ENCODE results near the gene SDK1.

Gene SDK1

DNA sequence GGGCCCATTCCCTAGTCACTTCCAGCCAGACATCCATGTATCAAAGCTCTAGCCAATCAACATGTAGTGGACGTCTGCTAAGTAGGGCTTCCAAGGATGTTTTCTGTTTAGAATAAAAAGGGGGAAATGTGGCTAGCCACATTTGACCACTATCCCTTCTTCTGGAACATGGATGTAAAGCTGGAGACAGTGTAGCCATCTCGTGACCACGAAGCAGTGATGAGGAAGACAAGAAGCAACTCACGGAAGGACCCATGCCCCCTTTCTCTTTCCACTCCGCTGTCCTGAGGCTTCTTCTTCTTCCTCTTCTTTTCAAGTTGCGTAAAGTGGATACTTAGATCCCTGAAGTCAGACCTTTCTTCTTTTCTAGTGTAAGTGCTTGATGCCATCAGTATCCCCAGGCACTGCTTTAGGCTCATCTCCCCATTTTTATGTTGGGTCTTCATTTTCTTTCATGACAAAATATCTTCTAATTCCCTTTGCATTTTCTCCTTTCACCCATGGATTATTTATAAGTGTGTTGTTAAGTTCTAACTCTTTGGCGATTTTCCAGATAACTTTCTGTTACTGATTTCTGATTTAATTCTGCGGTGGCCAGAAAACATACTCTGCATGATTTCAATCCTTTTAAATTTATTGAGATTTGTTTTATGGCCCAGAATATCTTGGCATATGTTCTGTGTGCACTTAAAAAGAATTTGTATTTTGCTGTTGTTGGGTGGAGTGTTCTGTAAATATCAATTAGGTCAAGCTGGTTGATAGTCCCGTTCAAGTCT lies 594.5 kb downstream of the SDK1 start:
- no peak for DNase-seq

DNA sequence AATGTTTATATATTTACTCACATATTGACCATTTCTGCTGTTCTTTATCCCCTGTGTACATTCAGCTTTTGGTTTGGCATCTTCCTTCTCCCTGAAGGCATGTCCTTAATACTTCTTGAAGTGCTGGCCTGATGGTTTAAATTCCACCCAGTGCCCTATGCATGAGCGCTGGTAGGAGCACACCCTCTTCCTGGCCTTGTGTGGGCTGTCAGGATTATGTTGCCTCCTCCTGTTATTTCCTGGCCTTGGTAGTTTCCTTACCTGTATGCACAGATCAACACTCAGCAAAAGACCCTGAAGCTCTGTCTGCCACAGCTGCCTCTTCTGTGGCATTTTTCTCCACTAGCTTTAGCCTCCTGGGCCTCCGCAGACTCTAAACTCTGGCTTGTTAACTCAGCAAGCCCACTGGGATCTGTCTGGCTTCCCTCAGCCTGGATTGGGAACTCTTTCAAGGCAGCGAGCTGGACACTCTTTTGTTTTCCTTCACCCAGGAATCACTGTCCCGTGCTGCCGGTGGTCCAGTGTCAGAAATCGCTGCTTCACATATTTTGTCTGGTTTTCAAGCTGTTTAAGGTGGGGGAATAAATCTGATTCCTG lies 595.2 kb downstream of the SDK1 start:
- DNase-seq = no peak

DNA sequence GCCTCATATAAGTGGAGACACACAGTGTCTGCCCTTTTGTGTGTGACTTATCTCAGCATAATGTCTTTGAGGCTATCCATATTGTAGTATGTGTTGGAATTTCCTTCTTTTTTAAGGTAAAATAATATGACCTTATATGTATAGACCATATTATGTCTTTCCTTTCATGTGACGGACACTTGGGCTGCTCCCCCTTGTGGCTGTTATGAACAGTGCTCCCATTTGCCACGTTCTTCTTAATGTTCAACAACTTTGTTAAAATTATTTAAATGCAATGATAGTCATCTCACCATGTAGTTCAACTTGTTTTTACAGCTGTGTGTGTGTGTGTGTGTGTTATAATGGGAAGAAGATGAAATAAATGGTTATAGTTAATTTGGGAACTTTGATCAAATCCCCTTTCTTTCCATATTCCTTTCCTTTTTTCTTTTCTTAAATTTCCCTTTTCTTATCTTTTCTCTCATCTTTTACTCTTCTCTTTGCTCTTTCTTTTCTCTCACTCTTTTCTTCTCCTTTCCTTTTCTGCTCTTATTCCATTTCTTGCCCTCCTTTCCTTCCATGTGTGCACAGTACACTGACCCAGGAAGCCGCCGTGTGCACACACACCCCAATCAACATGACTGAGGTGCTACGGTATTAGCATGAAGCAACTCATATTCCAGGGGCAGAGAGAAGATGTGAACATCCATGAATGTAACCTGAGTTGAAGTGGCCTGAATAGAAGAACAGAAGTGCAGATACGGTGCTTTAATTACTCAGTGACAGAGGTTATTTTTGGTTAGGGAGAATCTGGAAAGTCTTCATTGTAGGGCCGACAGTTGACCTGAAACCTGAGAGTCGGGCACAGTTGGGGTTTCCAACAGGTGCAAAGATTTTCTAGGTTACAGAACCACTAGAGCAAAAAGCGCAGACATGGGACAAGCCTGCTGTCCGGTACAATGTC lies 596.6 kb downstream of the SDK1 start:
- DNase-seq = peak; percentile 19 to 46

- no peak for DNase-seq
These were observed 598.5 kb downstream of the SDK1 start for GRCh38 chr7:3899559-3899991.

DNA sequence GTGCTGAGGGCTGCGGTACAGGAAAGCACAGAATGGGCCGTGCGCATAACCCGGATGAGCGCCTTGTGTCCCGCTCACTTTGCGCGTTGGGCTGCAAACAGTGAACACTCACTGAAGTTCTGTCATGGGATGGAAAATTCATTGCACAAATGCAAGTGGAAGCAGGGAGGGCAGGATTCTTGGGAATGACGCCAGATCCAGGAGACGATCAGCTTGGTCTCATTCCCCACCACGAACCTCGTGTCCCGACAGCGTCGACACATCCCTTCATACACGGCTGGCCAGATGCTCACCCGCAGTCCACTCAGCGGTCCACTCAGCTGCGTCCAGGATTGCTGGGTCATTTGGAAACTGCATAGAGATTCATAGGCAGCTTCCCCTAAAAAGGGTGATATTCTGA lies 607.1 kb downstream of the SDK1 start:
- no peak for DNase-seq

DNA sequence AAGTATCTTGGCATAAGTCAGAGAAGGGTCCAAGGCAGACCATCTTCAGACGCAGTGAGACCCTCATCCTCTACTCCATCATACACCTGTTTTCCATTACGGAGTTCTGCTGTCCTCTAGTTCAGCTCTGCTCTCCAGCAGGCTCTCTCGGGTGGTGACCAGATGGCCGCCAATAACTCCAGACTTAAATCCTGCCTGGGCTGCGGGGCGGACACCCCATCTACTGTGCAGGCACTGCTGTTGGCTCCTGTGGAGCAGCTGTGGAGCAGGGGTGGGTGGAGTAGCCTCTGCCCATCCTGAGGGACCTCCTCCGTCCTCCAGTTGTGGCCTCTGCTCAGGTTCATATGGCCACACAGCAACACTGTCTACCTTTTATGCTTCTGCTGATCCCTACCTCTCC lies 608.1 kb downstream of the SDK1 start:
- no peak for DNase-seq

DNA sequence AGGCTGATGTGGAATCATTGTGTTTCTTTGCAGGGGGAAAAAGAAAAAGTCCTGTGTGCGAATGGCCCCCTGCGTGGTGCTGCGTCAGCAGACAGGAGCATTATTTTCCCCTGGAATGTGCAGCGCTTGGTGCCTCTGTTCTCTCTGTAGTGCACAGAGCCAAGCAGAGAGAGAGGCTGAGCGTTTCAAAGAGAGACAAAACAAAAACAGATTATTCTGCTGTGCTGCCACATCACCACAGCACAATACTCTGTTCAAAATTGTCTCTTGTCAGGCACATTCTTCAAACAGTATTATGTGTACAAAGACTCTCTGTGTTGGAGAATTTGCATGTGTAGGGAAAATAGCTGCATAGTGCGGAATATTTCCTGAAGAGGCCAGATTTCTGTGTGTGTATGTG lies 609.0 kb downstream of the SDK1 start:
- no peak for DNase-seq

GRCh38 chr7:3911685-3912084 lies 610.6 kb downstream of the SDK1 start:
- no peak for DNase-seq

DNA sequence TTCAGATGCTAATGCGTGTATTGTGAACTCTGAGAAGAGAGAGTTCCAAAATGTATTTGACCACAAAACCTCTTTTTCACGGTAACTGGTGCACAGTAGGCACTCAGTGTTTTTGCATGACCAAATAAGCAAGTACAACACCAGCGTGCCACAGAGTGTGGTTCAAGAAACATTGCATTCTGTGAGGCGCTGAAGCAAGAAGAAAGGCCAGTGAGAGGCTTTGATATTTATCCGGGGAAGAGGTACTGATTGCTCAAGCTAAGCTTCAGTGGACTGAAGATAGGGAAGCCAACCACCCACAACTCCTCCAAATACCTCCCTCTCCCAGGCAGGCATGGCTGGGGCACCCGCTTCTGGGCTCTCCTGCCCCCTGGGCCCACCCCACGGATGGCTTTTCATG lies 611.2 kb downstream of the SDK1 start:
- no peak for DNase-seq

DNA sequence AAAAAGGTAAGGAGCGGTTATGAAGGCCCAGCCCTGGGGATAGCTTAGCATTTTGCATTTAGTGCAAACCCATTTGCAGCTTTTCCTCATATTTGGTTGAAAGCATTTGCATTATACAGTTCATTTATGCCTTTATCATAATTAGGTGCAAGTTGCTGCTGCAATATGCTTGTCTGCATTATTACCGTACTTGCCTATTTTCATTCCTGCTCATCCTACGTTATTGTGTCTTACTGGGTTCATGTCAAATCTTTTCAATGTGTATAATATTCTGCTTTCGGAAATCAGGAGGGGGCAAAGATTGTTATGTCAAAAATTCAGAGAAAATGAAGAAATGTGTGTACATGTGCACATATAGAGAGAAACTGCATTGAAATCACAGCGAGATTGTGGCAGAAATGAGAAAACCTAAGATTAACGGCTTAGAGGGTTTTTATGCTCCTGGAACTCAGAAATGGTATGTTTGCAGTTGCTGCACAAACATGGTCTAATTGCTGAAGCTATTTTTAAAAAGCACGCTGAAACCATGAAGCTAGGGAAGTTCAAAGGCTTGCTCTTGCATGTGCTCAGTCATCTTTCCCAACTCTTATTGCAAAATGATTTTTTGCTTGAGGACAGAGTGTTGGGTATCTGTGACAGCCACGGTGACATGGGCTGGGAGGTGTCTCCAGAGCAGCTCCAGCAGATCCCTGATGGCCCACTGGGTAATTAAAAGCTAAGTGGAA lies 613.2 kb downstream of the SDK1 start:
- no peak for DNase-seq

DNA sequence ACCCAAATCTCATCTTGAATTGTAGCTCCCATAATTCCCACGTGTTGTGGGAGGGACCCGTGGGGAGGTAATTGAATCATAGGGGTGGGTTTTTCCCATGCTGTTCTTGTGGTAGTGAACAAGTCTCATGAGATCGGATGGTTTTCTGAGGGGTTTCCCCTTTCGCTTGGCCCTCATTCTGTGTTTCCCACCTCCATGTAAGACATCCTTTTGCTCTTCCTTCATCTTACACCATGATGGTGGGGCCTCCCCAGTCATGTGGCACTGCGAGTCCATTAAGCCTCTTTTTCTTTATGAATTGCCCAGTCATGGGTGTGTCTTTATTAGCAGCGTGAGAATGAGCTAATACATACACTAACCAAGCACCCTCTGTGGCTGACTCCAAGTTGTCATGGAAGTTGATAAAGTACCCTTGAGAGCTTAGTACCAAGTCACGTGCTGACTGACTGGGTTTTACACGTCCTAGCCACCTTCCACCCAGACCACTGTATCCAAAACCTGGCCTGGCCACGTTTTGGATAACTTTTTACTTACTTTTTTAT lies 614.4 kb downstream of the SDK1 start:
- DNase-seq = no peak

- no peak for DNase-seq
These were observed 615.1 kb downstream of the SDK1 start for GRCh38 chr7:3916146-3916545.

GRCh38 chr7:3917436-3917835 lies 616.4 kb downstream of the SDK1 start:
- DNase-seq = no peak

GRCh38 chr7:3918576-3918975 lies 617.5 kb downstream of the SDK1 start:
- no peak for DNase-seq

DNA sequence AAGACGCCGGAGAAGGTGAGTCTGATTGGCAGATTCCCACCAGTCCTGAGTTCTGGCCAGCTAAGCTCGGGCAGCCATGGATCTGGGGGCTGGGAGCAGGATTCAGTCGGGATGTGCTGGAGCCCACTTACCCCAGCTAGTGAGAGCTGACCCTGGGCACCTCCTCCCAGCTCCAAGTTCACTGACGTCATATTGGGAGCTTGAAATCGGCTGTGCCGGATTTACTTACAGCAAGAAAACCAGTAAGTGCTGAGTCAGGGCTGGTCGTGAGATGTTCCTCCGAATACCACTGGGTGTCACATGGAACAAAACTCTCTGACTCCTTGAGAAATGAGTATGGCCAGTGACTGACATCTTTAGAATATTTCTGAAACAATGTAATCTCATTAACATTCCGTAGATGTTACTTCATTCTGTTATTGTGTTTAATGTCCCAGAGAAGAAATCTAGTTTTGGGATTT lies 621.2 kb downstream of the SDK1 start:
- DNase-seq = no peak

DNA sequence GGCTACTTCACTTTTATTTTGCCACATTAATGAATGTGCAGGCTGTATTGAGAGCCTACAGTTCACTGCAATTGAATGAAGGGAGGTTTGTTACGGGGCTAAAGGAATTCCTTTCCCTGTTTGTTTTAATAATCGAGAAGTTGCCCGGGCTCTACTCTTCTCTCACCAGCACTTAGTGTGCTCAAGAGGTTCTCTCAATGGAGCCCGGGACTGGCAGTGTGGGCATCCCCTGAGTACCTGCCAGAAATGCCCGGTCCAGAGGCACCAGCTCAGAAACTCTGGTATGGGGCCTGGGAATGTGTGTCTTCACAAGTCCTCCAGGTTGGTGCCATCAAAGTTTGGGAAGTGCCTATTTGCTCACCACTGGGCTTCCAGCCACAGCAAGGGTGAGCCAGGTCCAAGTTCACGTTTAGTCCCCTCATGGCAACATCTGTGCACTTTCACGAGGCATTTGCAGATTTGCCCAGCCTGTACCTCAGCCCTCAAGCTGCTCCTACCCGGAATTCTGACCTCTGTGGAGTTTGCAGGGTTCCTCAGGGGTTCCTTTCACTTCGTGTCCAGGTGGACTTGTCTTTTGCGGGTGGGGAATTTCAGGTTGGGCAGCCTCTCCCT lies 622.4 kb downstream of the SDK1 start:
- no peak for DNase-seq

DNA sequence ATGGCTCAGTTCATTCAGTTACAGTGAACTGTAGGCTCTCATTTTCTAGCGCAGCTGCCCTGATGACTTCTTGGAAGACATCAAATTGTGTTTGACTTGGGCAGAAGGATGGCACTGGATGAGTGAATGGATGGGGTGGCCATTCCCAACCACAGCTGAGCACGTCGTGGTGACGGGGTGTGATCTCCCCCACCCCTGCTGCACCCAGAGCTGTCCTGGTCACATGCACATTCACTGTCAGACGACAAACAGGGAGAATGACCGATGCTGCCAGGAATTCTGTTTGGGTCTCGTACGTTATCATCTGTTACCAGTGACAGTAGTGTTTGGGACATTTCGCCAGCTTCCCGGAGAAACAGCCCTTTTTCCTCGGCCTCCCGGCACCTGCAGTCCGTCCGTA lies 623.2 kb downstream of the SDK1 start:
- no peak for DNase-seq

DNA sequence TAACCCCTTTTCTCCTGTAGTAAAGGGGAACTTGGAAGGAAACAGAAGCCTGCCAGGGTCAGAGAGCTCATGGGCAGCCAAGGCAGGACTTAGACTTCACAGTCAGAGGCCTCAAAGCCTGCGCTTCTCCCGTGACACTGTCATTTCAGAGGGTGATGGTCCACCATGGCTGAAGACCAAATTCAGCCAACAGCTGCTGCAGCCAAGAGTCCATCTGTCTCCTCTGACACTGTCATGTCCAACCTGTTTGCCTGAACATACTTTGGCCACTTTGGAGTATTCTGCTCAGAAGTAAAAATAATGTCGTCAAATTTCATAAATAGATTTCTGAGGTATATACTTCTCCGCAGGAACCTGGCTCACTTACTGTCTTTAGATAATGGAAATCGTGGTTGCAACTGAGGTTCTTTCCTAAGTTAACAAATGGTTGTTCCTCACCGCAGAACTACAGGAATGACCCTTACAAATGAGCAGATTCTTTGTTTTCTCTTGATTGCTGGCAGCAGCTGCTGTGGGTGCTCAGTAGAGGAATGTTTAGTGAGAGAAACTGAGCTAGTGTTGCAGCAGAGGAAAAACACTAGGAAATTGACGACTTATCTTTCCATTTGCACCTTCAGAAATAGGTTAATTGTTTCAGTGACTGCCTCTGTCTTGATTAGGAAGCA lies 626.5 kb downstream of the SDK1 start:
- DNase-seq = no peak

GRCh38 chr7:3928727-3929515 lies 627.9 kb downstream of the SDK1 start:
- DNase-seq = no peak

DNA sequence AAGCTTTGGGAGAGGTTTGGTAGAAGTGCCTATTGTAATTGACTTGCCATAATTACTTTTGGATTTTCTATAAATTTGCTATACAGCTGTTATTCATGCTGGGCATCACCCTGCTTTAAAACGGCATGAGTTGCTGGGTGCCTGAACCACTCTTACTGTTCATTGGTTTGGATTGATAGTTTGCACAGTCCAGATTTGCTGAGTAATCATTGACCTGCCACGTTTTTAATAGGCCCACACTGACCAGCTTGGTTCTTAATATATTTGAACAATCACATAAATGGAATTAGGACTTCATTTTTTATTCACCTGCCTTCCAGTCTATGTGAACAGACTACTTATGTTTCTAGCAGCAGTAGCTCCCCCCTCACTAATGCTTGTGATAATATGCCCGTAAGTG lies 630.8 kb downstream of the SDK1 start:
- no peak for DNase-seq

GRCh38 chr7:3937146-3937545 lies 636.1 kb downstream of the SDK1 start:
- DNase-seq = no peak

Data from stimulated activated CD4-positive, alpha-beta T cell treated with anti-CD3 and anti-CD28 coated beads, Interleukin-4, amount 100 ng/mL, for 4 hours (primary cell).